Measurements from ENCODE around the gene FBLN2. TPM values are rescaled to one million over a fixed set of nuclear protein-coding genes. Genes with fewer than 3 reads are reported as not detected.

FBLN2 gene
- polyA plus RNA-seq, 1 experiment, result 248 TPM

- TF ChIP-seq CTCF (IDR thresholded peaks at IDR 0.05; ENCODE audit: insufficient read depth, low read depth, low read length), result no peak
- CTCF ChIA-PET, result no interaction called here
- H3K27me3 ChIP-seq (ENCODE audit: control insufficient read depth, insufficient read depth, low read length), result no peaks in the 10 kb centered on the region
- H3K36me3 ChIP-seq (ENCODE audit: control insufficient read depth, insufficient read depth, low read length), result no peaks in the 10 kb centered on the region
- no peak for DNase-seq (ENCODE audit: low read depth)
- POLR2A ChIA-PET, result no interaction called here
- no peak overlapping the region for H3K4me3 ChIP-seq (ENCODE audit: low read depth, low read length)
These were observed 133.0 kb downstream of the FBLN2 start for GRCh38 chr3:13681931-13682330.

GRCh38 chr3:13682331-13683013 lies 133.5 kb downstream of the FBLN2 start:
- CTCF ChIA-PET, result interaction anchor here (2.0 kb wide), 1 partner anchor 25 kb away, joined by 4 read pairs; no protein-coding TSS in a partner anchor
- no peak for DNase-seq (ENCODE audit: low read depth)
- H3K36me3 ChIP-seq (ENCODE audit: control insufficient read depth, insufficient read depth, low read length), result no peaks in the 10 kb centered on the region
- POLR2A ChIA-PET, result no interaction called here
- TF ChIP-seq CTCF (IDR thresholded peaks at IDR 0.05; ENCODE audit: insufficient read depth, low read depth, low read length), result no peak
- 0 out of 2 replicates have a peak, but pooled peaks cover under 1% of the 10 kb centered on the region for H3K27me3 ChIP-seq (ENCODE audit: control insufficient read depth, insufficient read depth, low read length)
- H3K4me3 ChIP-seq (ENCODE audit: low read depth, low read length), result no peak overlapping the region

GRCh38 chr3:13683288-13683687 lies 134.4 kb downstream of the FBLN2 start:
- Histone ChIP-seq H3K36me3 (ENCODE audit: control insufficient read depth, insufficient read depth, low read length) (no peaks in the 10 kb centered on the region), H3K27me3 (ENCODE audit: control insufficient read depth, insufficient read depth, low read length) (peaks cover 3% of the 10 kb centered on the region; the same call in 1 of the 2 replicates), H3K4me3 (ENCODE audit: low read depth, low read length) (no peak overlapping the region)
- no peak for TF ChIP-seq CTCF (IDR thresholded peaks at IDR 0.05; ENCODE audit: insufficient read depth, low read depth, low read length)
- no peak for DNase-seq (ENCODE audit: low read depth)
- CTCF ChIA-PET, result interaction anchor here (2.0 kb wide), 1 partner anchor 26 kb away, joined by 4 read pairs; no protein-coding TSS in a partner anchor
- POLR2A ChIA-PET, result no interaction called here

- POLR2A ChIA-PET, result no interaction called here
- Histone ChIP-seq H3K4me3 (ENCODE audit: low read depth, low read length) (no peak overlapping the region), H3K27me3 (ENCODE audit: control insufficient read depth, insufficient read depth, low read length) (peaks cover 3% of the 10 kb centered on the region; the same call in 1 of the 2 replicates), H3K36me3 (ENCODE audit: control insufficient read depth, insufficient read depth, low read length) (no peaks in the 10 kb centered on the region)
- DNase-seq (ENCODE audit: low read depth), result no peak
- TF ChIP-seq CTCF (IDR thresholded peaks at IDR 0.05; ENCODE audit: insufficient read depth, low read depth, low read length), result no peak
- CTCF ChIA-PET, result interaction anchor here (2.0 kb wide), 1 partner anchor 26 kb away, joined by 4 read pairs; no protein-coding TSS in a partner anchor
These were observed 134.8 kb downstream of the FBLN2 start for GRCh38 chr3:13683772-13684171.

- no peak for DNase-seq (ENCODE audit: low read depth)
- no peak for TF ChIP-seq CTCF (IDR thresholded peaks at IDR 0.05; ENCODE audit: insufficient read depth, low read depth, low read length)
- no peaks in the 10 kb centered on the region for H3K36me3 ChIP-seq (ENCODE audit: control insufficient read depth, insufficient read depth, low read length)
- ChIA-PET CTCF (interaction anchor here (2.0 kb wide), 1 partner anchor 27 kb away, joined by 4 read pairs; no protein-coding TSS in a partner anchor), POLR2A (no interaction called here)
- peaks cover 3% of the 10 kb centered on the region; the same call in 1 of the 2 replicates for H3K27me3 ChIP-seq (ENCODE audit: control insufficient read depth, insufficient read depth, low read length)
- H3K4me3 ChIP-seq (ENCODE audit: low read depth, low read length), result no peak overlapping the region
These were observed 135.4 kb downstream of the FBLN2 start for GRCh38 chr3:13684350-13684749.
